Activated T-cell treated with anti-CD3 and anti-CD28 coated beads, Interleukin-2, amount 50 U/mL, for 4 hours (primary cell): Measurements from ENCODE around the gene EXOC8. TPM values are rescaled to one million over a fixed set of nuclear protein-coding genes. Genes with fewer than 3 reads are reported as not detected.

Source experiments
- ATAC-seq, 2 donors: fragments of 200-7000 bp; cut with Tn5 transposase; one replicate each; pipeline ENCODE4 v1.10.0; 2021
- DNase-seq: peaks from one replicate; pipeline ENCODE4 v3.0.0-alpha.2; 2020
- H3K27me3 Mint-ChIP-seq: one replicate; pipeline ENCODE4 v1.8.0; 2021; ENCODE audit warnings: low read depth, mixed read lengths
- H3K36me3 Mint-ChIP-seq: one replicate; pipeline ENCODE4 v1.8.0; 2022; ENCODE audit warnings: mixed read lengths; ENCODE audit not compliant: insufficient read depth
- H3K4me1 Mint-ChIP-seq: one replicate; pipeline ENCODE4 v1.8.0; 2021; ENCODE audit warnings: low read depth, mixed read lengths
- H3K4me3 Mint-ChIP-seq: one replicate; pipeline ENCODE4 v1.8.0; 2021; ENCODE audit warnings: mild to moderate bottlenecking, moderate library complexity, mixed read lengths
- H3K9me3 Mint-ChIP-seq: one replicate; pipeline ENCODE4 v1.8.0; 2021; ENCODE audit warnings: mixed read lengths
- total RNA-seq, 3 donors: library from RNA; stranded (reverse); gene quantifications; one replicate each; pipeline ENCODE4 v1.2.1, GENCODE V29; 2021

EXOC8 gene
- total RNA-seq = 10 to 100 TPM; 13.5 to 14.0 (median 13.9) TPM

GRCh38 chr1:231337472-231338269 lies at the start of gene EXOC8:
Gene EXOC8, minus strand, starts transcription at chr1:231337852. Its CDS starts 107 bp downstream, at chr1:231337745.
- ATAC-seq = peak; percentile 81 to 83
- Mint-ChIP-seq H3K4me1 (peaks cover 62% of the 10 kb centered on the region), H3K4me3 (peak within 1 kb of the TSS; percentile 94), H3K36me3 (peaks cover 22% of the 10 kb centered on the region), H3K27me3 (no peaks in the 10 kb centered on the region), H3K9me3 (no peaks in the 10 kb centered on the region)
- DNase-seq = peak; percentile 96

DNA sequence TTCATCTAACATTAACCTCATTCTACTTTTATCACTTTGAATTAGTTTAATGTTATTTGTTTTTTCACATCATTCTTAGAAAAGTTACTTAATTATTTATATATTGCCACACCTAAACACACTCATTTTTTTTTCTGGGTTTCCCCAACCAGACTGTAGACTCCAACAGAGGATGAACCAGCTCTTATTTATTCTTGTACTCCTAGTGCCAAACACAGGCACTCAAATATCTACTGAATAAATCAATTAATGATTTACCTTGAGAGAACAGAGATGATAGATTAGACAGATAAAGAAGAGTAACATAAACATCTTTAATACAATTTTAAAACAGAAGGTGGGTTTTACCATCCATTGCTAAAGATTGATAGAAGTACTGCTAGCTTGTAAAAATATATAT lies 48.8 kb upstream of the EXOC8 start:
- DNase-seq = no peak
- Mint-ChIP-seq H3K4me3 (no peak overlapping the region), H3K9me3 (no peaks in the 10 kb centered on the region), H3K36me3 (peaks cover 2% of the 10 kb centered on the region), H3K27me3 (no peaks in the 10 kb centered on the region), H3K4me1 (peaks cover 46% of the 10 kb centered on the region)
- no peak for ATAC-seq

DNA sequence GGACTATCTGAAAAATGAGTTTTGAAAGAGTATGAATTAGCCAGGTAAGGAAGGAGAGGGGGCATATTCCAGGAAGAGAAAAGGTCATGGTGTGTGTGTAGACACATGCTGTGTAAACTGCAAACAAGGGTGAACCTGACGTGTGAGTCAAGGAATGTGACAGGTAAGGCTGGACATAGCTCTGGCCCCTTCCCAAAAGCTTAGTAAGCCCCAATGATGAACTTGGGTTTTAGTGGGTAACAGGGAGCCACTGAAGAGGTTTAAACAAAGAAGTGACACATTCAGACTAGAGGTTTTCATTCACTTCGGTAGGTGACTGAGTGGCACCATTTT lies 47.7 kb upstream of the EXOC8 start:
- no peak for ATAC-seq
- H3K36me3 Mint-ChIP-seq = peaks cover 2% of the 10 kb centered on the region
- no peak overlapping the region for H3K4me3 Mint-ChIP-seq
- no peaks in the 10 kb centered on the region for H3K9me3 Mint-ChIP-seq
- H3K27me3 Mint-ChIP-seq = no peaks in the 10 kb centered on the region
- no peak for DNase-seq
- H3K4me1 Mint-ChIP-seq = peaks cover 38% of the 10 kb centered on the region

DNA sequence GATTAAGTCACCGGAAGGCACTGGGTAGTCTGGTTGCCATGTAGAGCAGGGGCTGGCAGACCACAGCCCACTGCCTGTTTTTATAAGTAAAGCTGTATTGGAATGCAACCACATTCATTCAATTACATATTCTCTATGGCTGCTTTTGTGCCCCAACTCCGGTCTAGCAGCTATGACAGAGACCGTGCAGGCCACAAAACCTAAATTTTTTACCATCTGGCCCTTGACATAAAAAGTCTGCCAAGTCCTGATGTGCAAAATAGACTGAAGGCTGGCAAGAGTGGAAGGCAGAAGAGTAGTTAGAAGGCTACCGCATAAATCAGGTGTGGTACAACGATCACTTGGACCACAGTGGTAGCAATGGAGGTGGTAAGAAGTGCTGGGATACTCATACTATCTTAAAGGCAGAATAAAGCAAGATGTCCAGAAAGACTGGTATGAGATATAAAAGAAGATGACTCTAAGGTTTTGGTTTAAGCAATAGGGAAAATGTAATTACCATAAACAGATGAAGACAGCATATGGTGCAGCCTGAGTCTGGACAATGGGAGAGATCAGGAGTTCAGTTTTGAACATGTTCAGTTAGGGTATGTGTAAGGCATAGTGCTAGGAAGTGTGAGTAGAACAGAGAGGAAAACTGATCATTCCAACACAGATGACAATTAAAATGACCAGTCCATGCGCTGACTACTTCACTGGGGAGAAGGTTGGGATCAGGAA lies 47.2 kb upstream of the EXOC8 start:
- no peaks in the 10 kb centered on the region for H3K9me3 Mint-ChIP-seq
- no peak overlapping the region for H3K4me3 Mint-ChIP-seq
- H3K27me3 Mint-ChIP-seq = no peaks in the 10 kb centered on the region
- ATAC-seq (no peak), DNase-seq (no peak)
- H3K4me1 Mint-ChIP-seq = peaks cover 34% of the 10 kb centered on the region
- H3K36me3 Mint-ChIP-seq = peaks cover 1% of the 10 kb centered on the region

DNA sequence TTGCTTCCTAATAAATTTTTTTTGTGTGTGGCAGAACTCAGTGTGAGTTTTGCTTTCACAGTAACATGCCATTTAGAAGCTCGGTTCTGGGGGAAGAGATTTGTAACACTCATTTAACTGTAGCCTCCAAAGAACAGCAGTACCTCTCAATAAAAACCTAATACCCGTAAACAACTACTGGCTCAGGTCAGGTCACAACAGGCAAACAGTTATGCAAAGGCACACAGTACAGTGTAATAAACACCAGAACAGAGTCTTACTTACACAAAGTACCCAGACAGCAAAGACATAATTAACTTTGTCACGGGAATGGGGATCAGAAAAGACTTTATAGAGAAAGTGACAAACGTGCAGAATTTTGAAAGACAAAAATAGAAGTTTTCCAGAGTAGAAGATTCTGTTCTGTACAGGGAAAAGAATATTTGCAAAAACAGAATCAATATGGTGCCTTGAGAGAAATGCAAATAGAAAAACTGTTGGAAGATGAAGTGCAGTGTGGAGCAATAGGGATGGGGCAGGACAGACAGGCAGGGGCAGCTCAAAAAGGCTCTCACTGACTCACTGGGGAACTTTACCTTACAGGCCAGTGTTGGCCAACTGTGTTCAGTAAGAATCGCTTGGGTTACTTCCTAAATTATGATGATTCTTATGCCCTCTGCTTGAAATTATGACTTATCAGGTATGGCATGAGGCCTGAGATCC lies 45.7 kb upstream of the EXOC8 start:
- Mint-ChIP-seq H3K4me3 (no peak overlapping the region), H3K36me3 (peaks cover 3% of the 10 kb centered on the region), H3K9me3 (no peaks in the 10 kb centered on the region), H3K27me3 (no peaks in the 10 kb centered on the region), H3K4me1 (peaks cover 35% of the 10 kb centered on the region)
- DNase-seq = no peak
- ATAC-seq = no peak

- no peak for DNase-seq
- no peaks in the 10 kb centered on the region for H3K9me3 Mint-ChIP-seq
Measured at GRCh38 chr1:231382426-231382825, 44.8 kb upstream of the EXOC8 start.

DNA sequence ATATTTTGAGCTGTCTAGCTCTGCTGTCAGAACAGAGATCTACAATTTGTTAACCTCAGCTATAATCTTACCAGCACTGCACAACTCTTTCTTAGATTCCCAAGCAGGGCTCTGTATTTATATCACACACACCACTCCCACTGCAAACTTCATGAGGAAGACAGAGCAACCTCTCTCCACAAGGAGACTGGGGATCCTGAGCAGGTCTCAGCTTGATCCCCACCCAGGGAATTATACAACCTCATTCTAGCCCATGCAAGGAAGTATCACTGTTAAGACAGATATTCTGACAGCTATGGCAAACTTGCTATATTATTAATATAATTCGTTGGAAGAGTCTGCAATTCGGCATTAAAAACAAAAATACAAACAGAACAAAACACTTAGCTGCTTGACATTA lies 44.1 kb upstream of the EXOC8 start:
- Mint-ChIP-seq H3K4me1 (peaks cover 39% of the 10 kb centered on the region), H3K9me3 (no peaks in the 10 kb centered on the region), H3K27me3 (no peaks in the 10 kb centered on the region), H3K36me3 (peaks cover 3% of the 10 kb centered on the region), H3K4me3 (no peak overlapping the region)
- DNase-seq (no peak), ATAC-seq (no peak)

More at GRCh38 chr1:231382426-231382825, 44.8 kb upstream of the EXOC8 start:
- H3K36me3 Mint-ChIP-seq = peaks cover 3% of the 10 kb centered on the region
- H3K4me1 Mint-ChIP-seq = peaks cover 35% of the 10 kb centered on the region
- no peaks in the 10 kb centered on the region for H3K27me3 Mint-ChIP-seq
- ATAC-seq = no peak
- no peak overlapping the region for H3K4me3 Mint-ChIP-seq

GRCh38 chr1:231376875-231377549 lies 39.4 kb upstream of the EXOC8 start:
- H3K4me3 Mint-ChIP-seq = no peak overlapping the region

GRCh38 chr1:231376101-231376500 lies 38.4 kb upstream of the EXOC8 start:
- no peak for ATAC-seq
- H3K4me3 Mint-ChIP-seq = no peak overlapping the region
- no peaks in the 10 kb centered on the region for H3K9me3 Mint-ChIP-seq
- peaks cover 5% of the 10 kb centered on the region for H3K36me3 Mint-ChIP-seq
- no peak for DNase-seq
- no peaks in the 10 kb centered on the region for H3K27me3 Mint-ChIP-seq
- H3K4me1 Mint-ChIP-seq = peaks cover 32% of the 10 kb centered on the region

More at GRCh38 chr1:231376875-231377549, 39.4 kb upstream of the EXOC8 start:
- H3K36me3 Mint-ChIP-seq = peaks cover 4% of the 10 kb centered on the region
- H3K9me3 Mint-ChIP-seq = no peaks in the 10 kb centered on the region
- peaks cover 37% of the 10 kb centered on the region for H3K4me1 Mint-ChIP-seq
- ATAC-seq (peak; percentile 86 to 87), DNase-seq (no peak)
- no peaks in the 10 kb centered on the region for H3K27me3 Mint-ChIP-seq

GRCh38 chr1:231374394-231374793 lies 36.7 kb upstream of the EXOC8 start:
- H3K27me3 Mint-ChIP-seq = no peaks in the 10 kb centered on the region
- no peak overlapping the region for H3K4me3 Mint-ChIP-seq
- DNase-seq (no peak), ATAC-seq (no peak)
- H3K4me1 Mint-ChIP-seq = peaks cover 26% of the 10 kb centered on the region
- no peaks in the 10 kb centered on the region for H3K9me3 Mint-ChIP-seq
- peaks cover 9% of the 10 kb centered on the region for H3K36me3 Mint-ChIP-seq

GRCh38 chr1:231372501-231372900 lies 34.8 kb upstream of the EXOC8 start:
- Mint-ChIP-seq H3K4me3 (no peak overlapping the region), H3K4me1 (peaks cover 12% of the 10 kb centered on the region), H3K27me3 (no peaks in the 10 kb centered on the region), H3K9me3 (no peaks in the 10 kb centered on the region), H3K36me3 (peaks cover 15% of the 10 kb centered on the region)
- DNase-seq (no peak), ATAC-seq (no peak)

DNA sequence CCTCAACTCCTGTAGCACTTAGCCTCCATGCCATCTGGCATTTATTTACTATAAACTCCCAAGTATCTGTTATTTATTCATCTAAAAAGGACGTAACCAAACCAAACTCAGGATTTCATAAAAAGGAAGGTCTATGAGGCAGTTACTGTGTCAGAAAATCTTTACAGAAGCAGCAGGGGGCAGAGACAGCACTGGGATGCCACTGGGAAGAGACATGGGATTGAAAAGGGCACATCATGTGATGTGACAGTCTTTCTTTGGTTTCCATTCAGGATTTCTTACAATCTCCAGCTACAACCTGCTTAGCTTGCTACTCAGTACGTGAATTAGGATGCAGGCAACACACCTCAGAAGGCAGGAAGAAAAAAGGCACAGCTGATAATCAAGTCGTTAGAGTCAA lies 31.6 kb upstream of the EXOC8 start:
- Mint-ChIP-seq H3K36me3 (peaks cover 28% of the 10 kb centered on the region), H3K4me3 (no peak overlapping the region), H3K27me3 (no peaks in the 10 kb centered on the region), H3K4me1 (no peaks in the 10 kb centered on the region), H3K9me3 (no peaks in the 10 kb centered on the region)
- ATAC-seq (no peak), DNase-seq (no peak)

DNA sequence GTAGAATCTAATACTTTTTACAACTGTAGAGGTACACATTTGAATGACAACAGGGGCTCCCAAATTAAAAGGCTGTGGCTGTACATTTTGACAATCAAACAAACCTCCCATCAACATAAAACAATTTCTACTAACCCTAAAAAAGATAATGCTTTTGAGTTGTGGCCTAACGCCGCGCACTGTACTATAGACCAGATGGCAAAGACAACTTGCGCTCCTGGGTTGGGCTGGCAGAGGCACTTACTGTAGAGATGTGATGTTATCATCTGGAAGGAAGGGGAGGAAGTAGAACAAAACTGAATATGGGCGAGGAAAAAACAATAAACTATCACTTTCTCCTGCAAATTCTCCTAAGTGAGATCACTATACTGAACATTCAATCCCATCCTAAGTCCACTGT lies 26.5 kb upstream of the EXOC8 start:
- ATAC-seq = no peak
- H3K36me3 Mint-ChIP-seq = peaks cover 29% of the 10 kb centered on the region
- H3K9me3 Mint-ChIP-seq = no peaks in the 10 kb centered on the region
- no peaks in the 10 kb centered on the region for H3K4me1 Mint-ChIP-seq
- H3K27me3 Mint-ChIP-seq = no peaks in the 10 kb centered on the region
- DNase-seq = no peak
- no peak overlapping the region for H3K4me3 Mint-ChIP-seq

DNA sequence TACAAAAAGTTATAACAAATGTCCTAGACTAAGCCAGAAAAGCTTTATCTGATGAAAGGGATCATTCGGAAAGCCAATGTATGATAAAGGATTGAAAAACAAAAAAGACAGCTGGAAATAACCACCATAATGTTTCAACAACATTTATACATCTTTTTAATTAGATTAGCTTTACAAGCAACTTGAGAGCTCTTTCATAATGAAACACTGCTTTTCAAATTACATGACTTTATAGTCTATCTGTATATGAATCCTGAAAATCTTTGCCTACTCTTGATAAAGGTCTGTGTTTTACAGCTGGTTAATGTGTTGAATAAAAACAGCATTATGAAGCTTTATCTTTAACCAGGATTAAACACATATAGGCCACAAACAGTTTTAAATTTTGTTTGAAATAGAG lies 26.0 kb upstream of the EXOC8 start:
- H3K4me1 Mint-ChIP-seq = no peaks in the 10 kb centered on the region
- DNase-seq (no peak), ATAC-seq (no peak)
- no peaks in the 10 kb centered on the region for H3K27me3 Mint-ChIP-seq
- peaks cover 26% of the 10 kb centered on the region for H3K36me3 Mint-ChIP-seq
- H3K9me3 Mint-ChIP-seq = no peaks in the 10 kb centered on the region
- no peak overlapping the region for H3K4me3 Mint-ChIP-seq
